ELR (cell line): ENCODE data around the gene HLA-DPA1.
"Not testable (repeated sequence)": the region's sequence is repeated elsewhere in the genome, so short reads cannot be mapped to it uniquely, and the experiment has no call there.

ENCODE experiments used
- DNase-seq: peaks from one replicate; pipeline ENCODE4 v3.0.0-alpha.2; 2015; ENCODE audit warnings: low read depth

Gene HLA-DPA1

DNA sequence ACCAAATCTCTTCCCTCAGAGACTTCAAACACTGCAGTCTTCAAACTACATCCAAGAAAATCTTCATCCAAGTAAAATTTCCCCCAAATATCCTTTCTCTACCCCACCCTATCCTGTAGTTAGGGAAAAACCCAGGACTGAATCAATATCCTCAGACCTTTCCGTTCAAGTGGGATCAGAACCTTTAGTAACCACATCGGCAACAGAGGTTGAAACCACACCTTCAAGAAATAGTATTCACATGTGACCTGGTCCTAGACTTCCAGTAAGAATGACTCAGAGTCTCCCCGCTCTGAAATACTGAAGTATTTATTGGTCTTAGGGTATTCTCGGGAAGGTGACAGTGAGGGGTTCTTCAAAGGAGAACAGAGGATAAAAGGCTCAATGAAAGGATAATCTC is 8.7 kb downstream of the HLA-DPA1 start:
- peak; percentile 13 for DNase-seq

DNA sequence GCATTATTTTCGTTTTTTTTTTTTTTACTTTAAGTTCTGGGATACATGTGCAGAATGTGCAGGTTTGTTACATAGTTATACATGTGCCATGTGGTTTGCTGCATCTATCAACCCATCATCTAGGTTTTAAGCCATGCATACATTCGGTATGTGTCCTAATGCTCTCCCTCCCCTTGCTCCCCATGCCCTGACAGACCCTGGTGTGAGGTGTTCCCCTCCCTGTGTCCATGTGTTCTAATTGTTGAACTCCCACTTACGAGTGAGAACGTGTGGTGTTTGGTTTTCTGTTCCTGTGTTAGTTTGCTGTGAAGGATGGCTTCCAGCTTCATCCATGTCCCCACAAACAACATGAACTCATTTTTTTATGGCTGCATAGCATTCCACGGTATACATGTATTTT is 10.0 kb downstream of the HLA-DPA1 start:
- DNase-seq: not testable (repeated sequence)

- DNase-seq: peak; percentile 47
Measured at GRCh38 chr6:33061987-33062386, 11.5 kb downstream of the HLA-DPA1 start.

DNA sequence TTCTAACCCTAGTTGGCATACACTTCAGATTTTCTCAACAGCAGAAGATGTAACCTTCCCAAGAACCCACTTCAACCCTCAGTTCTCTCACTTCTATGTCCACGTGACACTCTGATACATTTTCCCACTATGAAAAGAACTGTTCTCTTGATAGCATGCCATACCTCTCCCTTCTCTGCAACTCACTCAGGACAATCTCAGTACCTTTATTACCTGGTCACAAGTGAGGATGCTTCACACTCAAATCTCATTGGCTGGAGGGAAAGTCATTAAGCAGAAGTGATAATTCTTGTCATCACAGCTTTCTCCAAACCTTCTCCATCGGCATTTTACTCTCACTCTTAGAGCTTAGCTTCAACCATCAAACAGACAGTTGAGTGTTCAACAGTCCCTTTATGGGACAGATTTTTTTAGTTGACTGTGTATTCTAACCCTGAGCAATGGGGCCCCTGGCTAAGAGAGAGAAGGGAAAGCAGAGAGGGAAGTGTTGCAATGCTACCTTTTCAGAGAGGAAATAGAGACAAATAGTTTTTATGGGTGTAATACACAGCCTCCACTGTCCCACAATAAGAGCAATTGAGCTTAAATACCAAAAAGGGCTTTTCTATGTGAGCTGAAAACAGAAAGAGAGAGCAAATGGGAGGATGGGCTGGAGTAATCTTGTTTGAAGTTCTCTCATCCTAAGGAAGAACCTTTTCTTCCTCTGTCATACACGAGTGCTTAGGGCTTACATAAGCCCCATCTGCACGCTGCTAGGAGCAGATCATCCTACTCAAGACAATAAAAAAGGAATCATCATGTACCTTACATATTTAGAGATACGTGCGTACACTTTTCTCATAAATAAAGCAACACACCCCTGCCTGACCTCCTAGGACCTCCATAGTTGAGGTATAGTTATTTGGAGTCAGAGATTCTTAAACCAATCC is 16.0 kb downstream of the HLA-DPA1 start:
- DNase-seq: no peak

GRCh38 chr6:33053230-33053629 is 20.2 kb downstream of the HLA-DPA1 start:
- no peak for DNase-seq

- no peak for DNase-seq
Measured at GRCh38 chr6:33052627-33053026, 20.8 kb downstream of the HLA-DPA1 start.

GRCh38 chr6:33050014-33050810 is 23.2 kb downstream of the HLA-DPA1 start:
- no peak for DNase-seq

GRCh38 chr6:33049323-33050013 is 24.0 kb downstream of the HLA-DPA1 start:
- peak; percentile 22 for DNase-seq

DNA sequence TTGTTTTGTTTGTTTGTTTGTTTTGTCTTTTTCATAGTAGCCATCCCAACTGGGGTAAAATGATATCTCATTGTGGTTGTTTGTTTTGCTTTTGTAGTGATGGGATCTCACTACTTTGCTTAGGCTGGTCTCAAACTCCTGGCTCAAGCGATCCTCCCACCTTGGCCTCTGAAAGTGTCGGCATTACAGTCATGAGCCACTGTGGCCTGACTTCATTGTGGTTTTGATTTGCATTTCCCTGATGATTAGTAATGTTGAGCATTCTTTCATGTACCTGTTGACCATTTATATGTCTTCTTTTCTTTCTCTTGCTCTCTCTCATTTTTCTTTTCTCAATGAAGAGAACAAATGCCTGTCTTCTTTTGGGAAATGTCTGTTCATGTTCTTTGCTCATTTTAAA is 33.3 kb downstream of the HLA-DPA1 start:
- DNase-seq: no peak

DNA sequence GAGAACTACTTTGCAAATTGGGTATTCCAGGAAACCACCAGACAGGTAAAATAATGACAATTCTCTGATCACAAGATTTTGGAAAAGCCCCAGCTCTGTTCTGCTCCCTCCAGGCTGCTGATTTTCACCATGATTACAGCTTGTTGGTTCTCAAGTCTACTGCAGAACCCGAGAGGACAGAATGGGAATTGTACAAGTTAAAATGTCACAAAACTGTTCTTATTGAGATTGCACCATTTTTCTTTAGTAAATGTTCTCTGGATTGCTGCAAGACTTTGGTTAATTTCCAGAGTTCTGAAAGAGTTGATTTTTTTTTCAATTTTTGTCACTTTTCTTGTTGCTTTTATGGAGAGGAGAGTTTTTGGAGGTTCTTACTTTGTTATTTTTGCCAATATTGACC is 36.9 kb downstream of the HLA-DPA1 start:
- no peak for DNase-seq

DNA sequence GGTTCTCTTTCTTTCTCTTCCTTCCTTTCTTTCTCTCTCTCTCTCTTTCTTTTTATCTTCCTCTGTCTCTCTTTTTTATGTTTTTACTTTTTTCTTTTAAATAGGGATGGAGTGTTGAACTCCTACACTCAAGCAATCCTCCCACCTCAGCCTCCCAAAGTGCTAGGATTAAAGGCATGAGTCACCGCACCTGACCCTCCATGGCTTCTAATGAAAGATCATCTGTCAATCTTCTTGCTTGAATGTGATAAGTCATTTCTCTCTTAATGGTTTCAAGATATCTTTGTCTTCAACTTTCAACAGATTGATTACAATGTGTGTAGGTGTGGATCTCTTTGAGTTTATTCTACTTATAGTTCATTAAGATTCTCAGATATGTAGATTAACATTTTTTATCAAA is 38.9 kb downstream of the HLA-DPA1 start:
- DNase-seq: no peak

DNA sequence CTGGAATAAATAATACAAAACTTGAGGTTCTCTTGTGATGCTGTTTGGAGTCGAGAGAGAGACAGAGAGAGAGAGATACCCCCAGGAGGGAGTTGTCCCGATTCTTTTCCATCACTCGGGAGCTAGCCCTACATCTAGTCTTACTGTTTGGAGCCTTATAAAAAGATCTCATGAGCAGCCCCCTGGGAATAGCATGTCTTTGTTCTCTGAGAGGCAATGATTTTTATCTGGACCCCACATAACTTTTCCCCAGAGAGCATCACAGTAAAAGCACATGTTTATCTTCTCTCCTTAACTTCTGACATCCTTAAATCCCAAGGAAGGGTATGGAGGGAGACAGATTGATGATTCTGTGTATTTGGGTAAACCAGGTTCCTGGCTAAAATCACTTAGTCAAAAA is 43.2 kb downstream of the HLA-DPA1 start:
- DNase-seq: no peak

GRCh38 chr6:33029328-33030184 is 43.9 kb downstream of the HLA-DPA1 start:
- DNase-seq: peak; percentile 17

DNA sequence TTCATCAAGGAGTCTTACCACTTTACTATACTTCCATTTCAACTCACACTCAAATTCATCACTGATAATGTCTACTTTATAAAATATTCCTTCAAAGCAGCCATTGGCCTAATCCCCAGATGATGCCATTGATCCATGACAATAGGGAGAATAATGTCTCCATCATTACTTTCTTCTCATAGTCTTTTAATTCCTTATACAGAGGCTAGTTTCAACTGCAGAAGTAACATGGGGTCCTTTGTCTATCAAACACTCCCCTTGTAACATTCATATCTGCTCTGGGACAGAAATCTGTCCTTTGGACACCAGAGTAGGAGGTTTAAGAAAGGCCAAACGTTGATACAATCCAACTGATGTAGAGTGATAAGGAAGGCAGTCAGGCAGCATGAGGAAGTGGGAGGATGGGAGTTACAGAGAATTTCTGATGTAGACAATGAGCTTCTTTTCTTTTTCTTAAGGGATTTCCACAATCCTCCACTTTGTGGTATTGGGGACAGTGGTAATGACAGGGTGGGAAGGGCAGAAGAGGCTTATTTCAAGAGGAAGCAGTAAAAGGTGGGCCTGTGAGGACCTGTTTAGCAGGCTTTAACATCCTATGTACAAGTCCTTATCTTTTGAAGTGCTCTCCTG is 45.1 kb downstream of the HLA-DPA1 start:
- no peak for DNase-seq

GRCh38 chr6:33024521-33024920 is 48.9 kb downstream of the HLA-DPA1 start:
- no peak for DNase-seq

DNA sequence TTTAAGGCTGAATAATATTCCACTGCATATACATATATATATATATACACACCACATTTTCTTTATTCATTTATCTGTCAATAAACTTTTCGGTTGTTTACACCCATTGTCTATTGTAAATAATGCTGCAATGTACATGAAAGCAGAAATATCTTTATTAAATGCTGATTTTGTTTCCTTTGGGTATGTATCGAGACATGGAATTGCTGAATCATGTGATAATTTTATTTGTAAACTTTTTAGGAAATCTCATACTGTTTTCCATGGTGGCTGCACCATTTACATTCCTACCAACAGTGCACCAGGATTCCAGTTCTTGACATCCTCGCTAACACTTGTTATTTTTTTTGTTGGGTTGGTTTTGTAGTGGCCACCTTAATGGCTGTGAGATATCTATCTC is 49.9 kb downstream of the HLA-DPA1 start:
- no peak for DNase-seq

DNA sequence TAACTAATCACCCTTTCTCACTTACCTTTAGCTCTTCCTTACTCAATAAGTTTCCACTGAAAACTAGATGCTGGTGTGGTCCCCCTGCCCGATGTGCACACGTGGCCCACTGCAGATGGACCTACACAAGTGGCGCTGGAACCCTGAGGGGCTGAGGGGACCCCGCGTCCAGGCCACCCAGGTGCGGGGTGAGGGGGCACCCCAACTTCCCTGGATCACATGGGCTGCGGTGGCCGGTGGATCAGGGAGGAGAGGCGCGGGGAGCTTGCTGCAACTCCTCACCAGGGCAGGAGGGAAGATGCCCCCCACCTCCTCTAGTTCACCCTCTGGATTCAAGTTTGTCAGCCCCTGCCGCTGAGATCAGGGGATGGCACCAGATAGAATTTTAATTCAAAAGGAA is 51.5 kb downstream of the HLA-DPA1 start:
- DNase-seq: no peak

GRCh38 chr6:33019372-33019771 is 54.1 kb downstream of the HLA-DPA1 start:
- no peak for DNase-seq

- DNase-seq: peak; percentile 39
Measured at GRCh38 chr6:33018904-33019303, 54.5 kb downstream of the HLA-DPA1 start.

DNA sequence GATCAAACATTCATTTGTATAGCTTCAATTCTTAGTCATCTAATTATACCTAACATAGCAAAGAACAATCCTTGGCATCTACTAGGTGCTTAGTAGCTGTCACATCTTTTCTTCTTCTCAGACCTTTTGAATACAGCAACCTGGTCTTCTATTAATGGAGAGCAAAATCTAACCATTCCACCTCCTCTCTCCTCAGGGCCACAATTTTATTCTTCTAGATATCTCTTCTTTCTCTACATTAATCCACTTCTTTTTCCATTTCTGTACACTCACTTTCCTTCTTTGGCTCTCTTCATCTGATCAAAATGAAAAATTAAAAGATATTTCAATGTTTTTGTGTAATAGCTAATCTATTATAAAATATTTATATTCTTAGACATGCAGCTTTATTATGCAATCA is 55.0 kb downstream of the HLA-DPA1 start:
- DNase-seq: no peak
